ENCODE data around the gene SLC13A3. TPM values are rescaled to one million over a fixed set of nuclear protein-coding genes. Genes with fewer than 3 reads are reported as not detected.

SLC13A3 gene
- total RNA-seq, 1 donor from 2014 or later = 0.66 TPM

DNA sequence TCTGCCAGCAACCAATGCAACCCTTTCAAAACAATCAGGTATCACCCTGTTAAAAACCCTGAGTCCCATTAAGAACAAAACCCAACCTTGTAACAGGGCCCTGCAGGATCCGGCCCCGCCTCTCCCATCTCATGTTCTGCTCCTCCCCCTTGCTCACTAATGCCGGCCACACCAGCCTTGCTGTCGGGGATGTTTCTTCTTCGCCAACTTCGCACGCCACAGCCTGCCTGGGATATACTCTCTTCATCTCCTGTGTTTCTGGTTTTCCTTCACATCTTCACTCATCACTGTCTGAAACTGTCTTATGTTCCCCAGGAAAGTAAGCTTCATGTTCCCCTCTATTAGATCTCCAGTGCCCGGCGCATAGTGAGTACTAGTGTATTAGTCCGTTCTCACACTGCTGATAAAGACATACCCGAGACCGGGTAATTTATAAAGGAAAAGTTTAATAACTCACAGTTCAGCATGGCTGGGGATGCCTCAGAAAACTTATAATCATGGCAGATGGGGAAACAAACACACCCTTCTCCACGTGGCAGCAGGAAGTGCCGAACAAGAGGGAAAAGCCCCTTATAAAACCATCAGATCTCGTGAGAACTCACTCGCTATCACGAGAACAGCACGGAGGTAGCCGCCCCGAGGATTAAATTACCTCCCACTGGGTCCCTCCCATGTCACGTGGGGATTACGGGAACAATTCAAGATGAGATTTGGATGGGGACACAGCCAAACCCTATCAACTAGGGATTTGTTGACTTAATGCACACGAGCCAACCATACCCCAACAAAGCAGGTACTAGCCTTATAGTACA, 32.9 kb upstream of the SLC13A3 start:
- Mint-ChIP-seq H3K36me3 (ENCODE audit: low read depth, unreplicated experiment) (peaks cover 8% of the 10 kb centered on the region), H3K4me3 (ENCODE audit: unreplicated experiment) (peak overlapping the region; percentile 28), H3K27me3 (ENCODE audit: low read depth, unreplicated experiment) (no peaks in the 10 kb centered on the region), H3K9me3 (ENCODE audit: unreplicated experiment) (no peaks in the 10 kb centered on the region), H3K4me1 (ENCODE audit: low read depth, unreplicated experiment) (peaks cover 12% of the 10 kb centered on the region), H3K27ac (ENCODE audit: unreplicated experiment) (peak overlapping the region; percentile 0)
- Histone ChIP-seq H3K9ac (ENCODE audit: low read length) (peak overlapping the region; percentile 93), H3K79me2 (ENCODE audit: insufficient read depth, low read length) (peaks cover 71% of the 10 kb centered on the region), H2AFZ (ENCODE audit: low read depth, low read length) (peak overlapping the region; percentile 66), H4K20me1 (ENCODE audit: insufficient read depth, low read length) (peaks cover 62% of the 10 kb centered on the region), H3K36me3 (ENCODE audit: insufficient read depth, low read length) (peaks cover 19% of the 10 kb centered on the region), H3K4me3 (ENCODE audit: insufficient read depth, low read depth, low read length) (peak overlapping the region; percentile 68), H3K4me1 (ENCODE audit: insufficient read depth, low read length) (peaks cover 11% of the 10 kb centered on the region), H3K27me3 (ENCODE audit: insufficient read depth, low read length) (no peaks in the 10 kb centered on the region), H3K27ac (ENCODE audit: low read depth, low read length) (peak overlapping the region; percentile 69), H3K9me3 (ENCODE audit: insufficient read depth, low read depth, low read length) (no peaks in the 10 kb centered on the region), H3K4me2 (ENCODE audit: low read length) (peak overlapping the region; percentile 90)
- TF ChIP-seq EZH2 (IDR thresholded peaks at IDR 0.05; ENCODE audit: insufficient read depth, low read length) = no peak
- TF ChIP-seq, protein P1, sequence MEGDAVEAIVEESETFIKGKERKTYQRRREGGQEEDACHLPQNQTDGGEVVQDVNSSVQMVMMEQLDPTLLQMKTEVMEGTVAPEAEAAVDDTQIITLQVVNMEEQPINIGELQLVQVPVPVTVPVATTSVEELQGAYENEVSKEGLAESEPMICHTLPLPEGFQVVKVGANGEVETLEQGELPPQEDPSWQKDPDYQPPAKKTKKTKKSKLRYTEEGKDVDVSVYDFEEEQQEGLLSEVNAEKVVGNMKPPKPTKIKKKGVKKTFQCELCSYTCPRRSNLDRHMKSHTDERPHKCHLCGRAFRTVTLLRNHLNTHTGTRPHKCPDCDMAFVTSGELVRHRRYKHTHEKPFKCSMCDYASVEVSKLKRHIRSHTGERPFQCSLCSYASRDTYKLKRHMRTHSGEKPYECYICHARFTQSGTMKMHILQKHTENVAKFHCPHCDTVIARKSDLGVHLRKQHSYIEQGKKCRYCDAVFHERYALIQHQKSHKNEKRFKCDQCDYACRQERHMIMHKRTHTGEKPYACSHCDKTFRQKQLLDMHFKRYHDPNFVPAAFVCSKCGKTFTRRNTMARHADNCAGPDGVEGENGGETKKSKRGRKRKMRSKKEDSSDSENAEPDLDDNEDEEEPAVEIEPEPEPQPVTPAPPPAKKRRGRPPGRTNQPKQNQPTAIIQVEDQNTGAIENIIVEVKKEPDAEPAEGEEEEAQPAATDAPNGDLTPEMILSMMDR (IDR thresholded peaks at IDR 0.05; ENCODE audit: insufficient read depth, low read depth, low read length) = no peak
- DNase-seq (ENCODE audit: low read depth) (peak; percentile 52), FAIRE-seq (no peak)

DNA sequence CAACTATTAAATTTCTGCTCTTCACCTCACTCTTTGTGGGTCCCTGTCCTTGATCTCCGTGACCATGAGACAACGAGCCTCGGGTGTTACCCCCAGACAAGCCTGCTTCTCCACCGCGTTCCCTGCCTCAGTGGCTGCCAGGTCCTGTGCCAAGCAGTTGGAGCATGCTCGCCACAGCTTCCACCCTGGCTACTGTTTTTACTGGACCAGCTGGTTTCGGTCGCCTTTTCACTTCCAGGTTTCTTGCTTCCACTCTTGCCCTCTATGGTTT, 32.3 kb upstream of the SLC13A3 start:
- peaks cover 11% of the 10 kb centered on the region for H3K4me1 ChIP-seq (ENCODE audit: insufficient read depth, low read length)
- H3K9me3 ChIP-seq (ENCODE audit: insufficient read depth, low read depth, low read length) = no peaks in the 10 kb centered on the region
- peaks cover 19% of the 10 kb centered on the region for H3K36me3 ChIP-seq (ENCODE audit: insufficient read depth, low read length)
- Mint-ChIP-seq H3K27ac (ENCODE audit: unreplicated experiment) (no peak overlapping the region), H3K27me3 (ENCODE audit: low read depth, unreplicated experiment) (no peaks in the 10 kb centered on the region), H3K36me3 (ENCODE audit: low read depth, unreplicated experiment) (peaks cover 8% of the 10 kb centered on the region), H3K4me1 (ENCODE audit: low read depth, unreplicated experiment) (peaks cover 12% of the 10 kb centered on the region), H3K4me3 (ENCODE audit: unreplicated experiment) (peak overlapping the region; percentile 28), H3K9me3 (ENCODE audit: unreplicated experiment) (no peaks in the 10 kb centered on the region)
- TF ChIP-seq EZH2 (IDR thresholded peaks at IDR 0.05; ENCODE audit: insufficient read depth, low read length) = no peak
- H3K9ac ChIP-seq (ENCODE audit: low read length) = peak overlapping the region; percentile 93
- peak overlapping the region; percentile 90 for H3K4me2 ChIP-seq (ENCODE audit: low read length)
- H4K20me1 ChIP-seq (ENCODE audit: insufficient read depth, low read length) = peaks cover 61% of the 10 kb centered on the region
- peak overlapping the region; percentile 68 for H3K4me3 ChIP-seq (ENCODE audit: insufficient read depth, low read depth, low read length)
- peak overlapping the region; percentile 69 for H3K27ac ChIP-seq (ENCODE audit: low read depth, low read length)
- H3K79me2 ChIP-seq (ENCODE audit: insufficient read depth, low read length) = peaks cover 67% of the 10 kb centered on the region
- no peaks in the 10 kb centered on the region for H3K27me3 ChIP-seq (ENCODE audit: insufficient read depth, low read length)
- H2AFZ ChIP-seq (ENCODE audit: low read depth, low read length) = peak overlapping the region; percentile 66
- FAIRE-seq = no peak
- DNase-seq (ENCODE audit: low read depth) = no peak

DNA sequence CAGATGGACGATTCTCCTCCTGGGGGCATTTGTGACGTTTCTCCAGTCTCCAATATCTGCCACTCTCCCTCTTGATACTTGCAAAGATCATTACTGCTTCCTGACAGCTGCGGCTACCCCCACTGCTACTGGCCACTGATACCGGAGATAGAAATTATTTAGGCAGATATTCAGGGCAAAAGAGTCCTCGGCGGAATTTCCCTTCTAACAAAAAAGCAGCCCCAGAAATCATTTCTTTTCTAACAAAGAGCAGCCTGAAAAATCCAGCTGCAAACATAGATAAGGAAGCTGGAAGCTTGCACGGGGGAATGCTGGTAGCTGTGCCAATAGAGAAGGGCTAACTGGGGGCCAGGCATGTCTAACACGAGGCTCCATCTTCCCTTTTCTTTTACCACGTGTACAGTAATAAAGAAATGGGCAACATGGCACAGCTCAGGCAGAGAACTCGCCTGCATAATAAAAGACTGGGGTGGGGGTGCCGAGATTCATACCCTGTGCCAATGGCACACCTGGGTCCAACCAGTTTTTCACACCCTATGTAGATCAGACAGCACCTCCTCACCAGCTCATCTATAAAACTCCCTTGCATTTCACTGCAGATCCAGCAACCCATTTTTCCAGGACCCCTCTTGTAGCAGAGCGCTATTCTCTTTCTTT, 31.9 kb upstream of the SLC13A3 start:
- Mint-ChIP-seq H3K4me3 (ENCODE audit: unreplicated experiment) (peak overlapping the region; percentile 13), H3K4me1 (ENCODE audit: low read depth, unreplicated experiment) (peaks cover 12% of the 10 kb centered on the region), H3K27me3 (ENCODE audit: low read depth, unreplicated experiment) (no peaks in the 10 kb centered on the region), H3K36me3 (ENCODE audit: low read depth, unreplicated experiment) (peaks cover 8% of the 10 kb centered on the region), H3K9me3 (ENCODE audit: unreplicated experiment) (no peaks in the 10 kb centered on the region), H3K27ac (ENCODE audit: unreplicated experiment) (no peak overlapping the region)
- H2AFZ ChIP-seq (ENCODE audit: low read depth, low read length) = no peak overlapping the region
- H3K9ac ChIP-seq (ENCODE audit: low read length) = peak overlapping the region; percentile 93
- peaks cover 11% of the 10 kb centered on the region for H3K4me1 ChIP-seq (ENCODE audit: insufficient read depth, low read length)
- H3K36me3 ChIP-seq (ENCODE audit: insufficient read depth, low read length) = peaks cover 19% of the 10 kb centered on the region
- no peaks in the 10 kb centered on the region for H3K27me3 ChIP-seq (ENCODE audit: insufficient read depth, low read length)
- no peak overlapping the region for H3K27ac ChIP-seq (ENCODE audit: low read depth, low read length)
- H4K20me1 ChIP-seq (ENCODE audit: insufficient read depth, low read length) = peaks cover 57% of the 10 kb centered on the region
- peak overlapping the region; percentile 90 for H3K4me2 ChIP-seq (ENCODE audit: low read length)
- H3K79me2 ChIP-seq (ENCODE audit: insufficient read depth, low read length) = peaks cover 62% of the 10 kb centered on the region
- peak overlapping the region; percentile 68 for H3K4me3 ChIP-seq (ENCODE audit: insufficient read depth, low read depth, low read length)
- TF ChIP-seq EZH2 (IDR thresholded peaks at IDR 0.05; ENCODE audit: insufficient read depth, low read length) = no peak
- TF ChIP-seq, protein P1 (IDR thresholded peaks at IDR 0.05; ENCODE audit: insufficient read depth, low read depth, low read length) = no peak
- H3K9me3 ChIP-seq (ENCODE audit: insufficient read depth, low read depth, low read length) = no peaks in the 10 kb centered on the region
- DNase-seq (ENCODE audit: low read depth) (no peak), FAIRE-seq (no peak)

All from astrocyte (in vitro differentiated cells and primary cell).